ENCODE data around the gene CPSF4L. TPM values are rescaled to one million over a fixed set of nuclear protein-coding genes. Genes with fewer than 3 reads are reported as not detected.
A peak's percentile ranks its signal among the peaks of the same experiment; 100 is the strongest.
"Not testable (repeated sequence)": the region's sequence is repeated elsewhere in the genome, so short reads cannot be mapped to it uniquely, and the experiment has no call there.

Gene CPSF4L
- total RNA-seq, result not detected

DNA sequence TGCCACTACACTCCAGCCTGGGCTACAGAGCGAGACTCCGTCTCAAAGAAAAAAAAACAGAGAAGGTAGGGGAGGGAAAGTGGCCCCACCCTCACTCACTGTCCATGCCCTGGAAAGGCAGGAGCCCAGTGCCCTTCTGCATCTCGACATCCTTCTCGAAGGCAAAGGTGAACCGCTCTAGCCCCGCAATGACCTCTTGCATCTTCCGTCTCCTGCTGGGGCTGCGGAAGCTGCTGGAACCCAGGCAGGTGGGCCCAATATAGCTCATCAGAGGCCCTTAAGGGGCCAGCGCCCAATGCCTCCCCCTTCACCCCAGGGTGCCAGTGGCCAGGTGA is at the start of gene CPSF4L:
Gene CPSF4L (minus strand): TSS at position 264 of the 335 bp plus-strand sequence. CDS start 62 bp downstream, at position 202.
- Histone ChIP-seq H3K27ac (peak within 1 kb of the TSS; percentile 85), H3K4me1 (peaks cover 23% of the 10 kb centered on the region), H3K27me3 (no peaks in the 10 kb centered on the region), H3K9me3 (no peaks in the 10 kb centered on the region), H3K4me3 (no peak within 1 kb of the TSS), H3K36me3 (no peaks in the 10 kb centered on the region)
- DNase-seq (ENCODE audit: low spot score in 2 of 2), result no peak
- TF ChIP-seq CTCF (IDR thresholded peaks at IDR 0.05), result no peak
- TF ChIP-seq EP300 (IDR thresholded peaks at IDR 0.05), result no peak
- no peak for TF ChIP-seq POLR2AphosphoS5 (IDR thresholded peaks at IDR 0.05)
- 83% methylated on average over 8 of the region's 9 CpGs for WGBS

DNA sequence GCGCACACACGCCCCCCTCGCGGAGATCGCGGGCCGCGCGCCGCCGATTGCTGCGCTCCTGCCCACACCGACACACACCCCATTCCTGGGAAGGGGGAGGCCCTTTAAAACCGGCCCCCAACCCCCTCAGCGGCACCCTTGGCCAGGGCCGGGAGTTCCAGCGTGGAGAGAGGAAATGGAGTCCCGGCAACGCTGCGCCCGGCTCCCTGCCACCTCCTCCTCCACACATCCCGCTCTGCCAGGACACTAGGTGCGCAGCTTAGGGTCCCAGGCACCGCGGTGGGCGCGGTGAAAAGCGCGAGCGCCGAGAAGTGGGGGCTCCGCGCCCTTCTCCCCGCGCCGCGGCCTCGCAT is 49.7 kb upstream of the CPSF4L start:
- DNase-seq (ENCODE audit: low spot score in 2 of 2), result no peak
- 0% methylated on average over 20 of the region's 38 CpGs for WGBS
- TF ChIP-seq CTCF (IDR thresholded peaks at IDR 0.05) (no peak), POLR2A (IDR thresholded peaks at IDR 0.05) (no peak), POLR2AphosphoS5 (IDR thresholded peaks at IDR 0.05) (no peak), EP300 (IDR thresholded peaks at IDR 0.05) (no peak)

DNA sequence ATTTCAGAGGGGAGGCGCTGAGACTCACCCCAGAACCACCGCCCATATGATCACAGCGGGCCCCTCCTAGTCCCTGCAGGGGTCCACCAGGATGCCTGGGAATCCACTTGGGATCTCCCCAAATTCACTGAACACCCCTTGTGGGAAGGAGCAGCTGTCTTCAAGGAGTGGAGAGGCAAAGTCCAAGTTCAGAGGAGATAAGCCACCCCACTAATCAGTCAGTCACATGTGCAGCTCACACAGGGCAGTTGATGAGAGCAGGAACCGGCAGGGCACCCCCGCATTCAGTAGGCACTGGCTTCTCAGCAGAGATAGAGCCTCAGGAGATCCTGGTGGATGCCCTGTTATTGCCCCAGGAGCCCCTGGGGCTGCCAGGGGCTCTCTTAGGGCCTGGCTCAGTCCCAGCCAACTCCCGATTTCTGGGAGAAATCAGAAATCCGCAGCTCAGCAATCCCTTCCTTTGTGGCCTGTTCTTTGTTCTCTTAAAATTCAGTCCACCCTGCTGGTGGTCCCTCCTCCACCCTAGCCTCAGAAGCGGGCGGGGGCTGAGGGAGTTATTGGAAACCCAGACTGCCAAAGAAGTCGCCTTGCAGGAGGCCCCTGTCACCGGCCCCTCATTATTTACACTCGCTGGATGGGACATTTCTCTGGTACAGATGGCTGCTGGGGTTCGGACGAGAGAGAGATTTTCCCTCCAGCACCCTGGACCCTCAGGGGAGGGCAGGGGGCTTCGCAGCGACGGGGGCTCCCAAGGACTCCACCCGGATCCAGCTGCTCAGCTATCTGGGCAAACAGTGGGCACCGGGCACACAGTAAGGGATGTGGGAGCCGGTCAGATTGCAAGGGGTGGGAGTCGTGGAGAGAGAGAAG is 48.3 kb upstream of the CPSF4L start:
- H3K27ac ChIP-seq, result peak overlapping the region; percentile 98
- no peaks in the 10 kb centered on the region for H3K27me3 ChIP-seq
- 7% methylated on average over 20 of the region's 21 CpGs for WGBS
- no peak for DNase-seq (ENCODE audit: low spot score in 2 of 2)
- peak overlapping the region; percentile 77 for H3K4me3 ChIP-seq
- no peaks in the 10 kb centered on the region for H3K36me3 ChIP-seq
- no peaks in the 10 kb centered on the region for H3K9me3 ChIP-seq
- peaks cover 58% of the 10 kb centered on the region for H3K4me1 ChIP-seq
- TF ChIP-seq POLR2A (IDR thresholded peaks at IDR 0.05) (no peak), EP300 (IDR thresholded peaks at IDR 0.05) (no peak), POLR2AphosphoS5 (IDR thresholded peaks at IDR 0.05) (no peak), CTCF (IDR thresholded peaks at IDR 0.05) (no peak)

More for the DNA sequence above, 49.7 kb upstream of the CPSF4L start:
- Histone ChIP-seq H3K36me3 (no peaks in the 10 kb centered on the region), H3K4me3 (peak overlapping the region; percentile 77), H3K27me3 (no peaks in the 10 kb centered on the region), H3K9me3 (no peaks in the 10 kb centered on the region), H3K4me1 (peaks cover 47% of the 10 kb centered on the region), H3K27ac (peak overlapping the region; percentile 98)

DNA sequence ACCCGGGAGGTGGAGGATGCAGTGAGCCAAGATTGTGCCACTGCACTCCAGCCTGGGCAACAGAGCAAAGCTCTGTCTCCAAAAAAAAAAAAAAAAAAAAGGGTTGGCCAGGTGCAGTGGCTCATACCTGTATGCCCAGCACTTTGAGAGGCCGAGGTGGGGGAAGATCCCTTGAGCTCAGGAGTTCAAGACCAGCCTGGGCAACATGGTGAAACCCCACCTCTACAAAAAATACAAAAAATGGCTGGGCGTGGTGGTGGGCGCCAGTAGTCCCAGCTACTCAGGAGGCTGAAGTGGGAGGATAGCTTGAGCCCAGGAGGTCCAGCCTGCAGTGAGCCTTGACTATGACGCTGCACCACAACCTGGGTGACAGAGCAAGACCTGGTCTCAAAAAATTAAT is 47.3 kb upstream of the CPSF4L start:
- Histone ChIP-seq H3K27ac (peak overlapping the region; percentile 98), H3K4me1 (peaks cover 68% of the 10 kb centered on the region), H3K4me3 (peak overlapping the region; percentile 77)
- 56% methylated on average over 5 of the region's 5 CpGs for WGBS
- DNase-seq (ENCODE audit: low spot score in 2 of 2); H3K9me3 ChIP-seq; H3K36me3 ChIP-seq; H3K27me3 ChIP-seq: not testable (repeated sequence)

DNA sequence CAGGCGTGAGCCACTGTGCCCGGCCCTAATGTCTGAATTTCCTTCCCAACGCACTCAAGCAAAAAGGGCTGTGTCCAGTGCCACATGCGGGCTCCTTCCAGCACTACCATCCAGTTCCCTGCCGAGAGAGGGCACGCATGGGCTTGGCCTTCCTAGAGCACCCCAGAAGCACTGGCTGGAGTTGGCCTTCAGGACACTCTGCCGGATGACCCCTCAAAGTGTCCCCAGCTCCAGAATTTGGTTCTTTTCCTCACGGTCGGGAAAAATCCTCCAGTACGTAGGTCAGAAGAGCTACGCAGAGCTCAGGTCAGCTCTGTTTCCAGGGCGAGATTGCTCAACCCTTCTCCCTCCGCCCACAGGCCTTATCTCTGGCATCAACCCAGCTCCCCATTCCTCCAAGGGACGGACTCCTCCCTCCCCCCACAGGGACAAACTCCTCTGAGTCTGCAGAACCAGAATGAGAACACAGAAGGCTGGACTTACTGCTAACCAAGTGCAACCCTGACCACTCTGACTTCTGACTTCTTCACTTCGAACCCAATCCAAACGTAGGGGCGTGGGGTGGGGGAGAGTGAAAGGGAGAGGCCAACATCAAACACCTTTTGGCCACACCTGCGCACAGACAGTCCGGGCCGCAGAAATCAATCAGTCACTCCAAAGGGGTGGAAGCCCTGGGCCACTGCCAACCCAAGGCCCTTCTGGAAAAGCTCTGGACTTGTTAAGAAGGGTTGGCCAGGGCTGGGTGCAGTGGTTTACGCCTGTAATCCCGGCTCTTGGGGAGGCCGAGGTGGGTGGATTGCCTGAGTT is 46.5 kb upstream of the CPSF4L start:
- H3K36me3 ChIP-seq, result no peaks in the 10 kb centered on the region
- peaks cover 75% of the 10 kb centered on the region for H3K4me1 ChIP-seq
- no peaks in the 10 kb centered on the region for H3K9me3 ChIP-seq
- 28% methylated on average over 22 of the region's 23 CpGs for WGBS
- peak overlapping the region; percentile 98 for H3K27ac ChIP-seq
- no peaks in the 10 kb centered on the region for H3K27me3 ChIP-seq
- peak overlapping the region; percentile 77 for H3K4me3 ChIP-seq
- no peak for TF ChIP-seq EP300 (IDR thresholded peaks at IDR 0.05)
- peak in 2 of 3 donors; percentile 36 to 46 for TF ChIP-seq POLR2AphosphoS5 (IDR thresholded peaks at IDR 0.05)
- DNase-seq (ENCODE audit: low spot score in 2 of 2), result peak in 1 of 2 donors; percentile 81

DNA sequence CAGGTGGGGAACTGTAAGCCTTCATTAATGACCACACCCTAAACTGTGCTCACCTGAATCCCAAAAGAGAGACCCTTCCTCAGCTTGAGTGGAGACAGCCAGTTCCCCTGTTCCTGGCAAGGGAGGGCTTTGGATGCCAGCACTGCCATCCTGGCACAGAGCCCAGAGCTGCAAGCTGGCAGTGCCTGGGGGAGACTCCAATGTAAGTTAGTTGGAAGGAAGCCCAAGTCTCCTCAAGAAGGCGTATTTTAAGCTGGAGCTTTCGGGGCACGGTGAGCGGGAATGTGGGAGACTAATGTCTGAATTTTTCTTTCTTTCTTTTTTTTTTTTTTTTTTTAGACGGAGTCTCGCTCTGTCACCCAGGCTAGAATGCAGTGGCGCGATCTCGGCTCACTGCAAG is 45.5 kb upstream of the CPSF4L start:
- no peaks in the 10 kb centered on the region for H3K36me3 ChIP-seq
- H3K4me1 ChIP-seq, result peaks cover 76% of the 10 kb centered on the region
- no peaks in the 10 kb centered on the region for H3K27me3 ChIP-seq
- no peaks in the 10 kb centered on the region for H3K9me3 ChIP-seq
- H3K27ac ChIP-seq, result peak overlapping the region; percentile 98
- no peak for DNase-seq (ENCODE audit: low spot score in 2 of 2)
- WGBS, result 25% methylated on average over 7 of the region's 9 CpGs
- peak overlapping the region; percentile 77 for H3K4me3 ChIP-seq
- TF ChIP-seq POLR2A (IDR thresholded peaks at IDR 0.05) (no peak), POLR2AphosphoS5 (IDR thresholded peaks at IDR 0.05) (peak in 1 of 3 donors; percentile 33)
